GM21528 (cell line): Measurements from ENCODE around the gene TOMM70.
A peak's percentile ranks its signal among the peaks of the same experiment; 100 is the strongest.
"Not testable (repeated sequence)": the region's sequence is repeated elsewhere in the genome, so short reads cannot be mapped to it uniquely, and the experiment has no call there.

Source experiments
- ATAC-seq: cut with Tn5 transposase; IDR thresholded peaks from one replicate; pipeline ENCODE4 v1.9.1; 2021; ENCODE audit warnings: mild to moderate bottlenecking, moderate library complexity; ENCODE audit not compliant: unreplicated experiment, low FRiP score

TOMM70 gene

GRCh38 chr3:100370756-100371155 lies 30.1 kb downstream of the TOMM70 start:
- no peak for ATAC-seq

GRCh38 chr3:100368441-100368840 lies 32.4 kb downstream of the TOMM70 start:
- ATAC-seq: no peak

- ATAC-seq: no peak
Measured at GRCh38 chr3:100366424-100366823, 34.5 kb downstream of the TOMM70 start.

- no peak for ATAC-seq
Measured at GRCh38 chr3:100364421-100364820, 36.5 kb downstream of the TOMM70 start.

GRCh38 chr3:100361897-100362296 lies 39.0 kb downstream of the TOMM70 start:
- no peak for ATAC-seq

- ATAC-seq: no peak
Measured at GRCh38 chr3:100360757-100361496, 40.0 kb downstream of the TOMM70 start.

GRCh38 chr3:100359035-100359434 lies 41.9 kb downstream of the TOMM70 start:
- no peak for ATAC-seq

- ATAC-seq: no peak
Measured at GRCh38 chr3:100358413-100358812, 42.5 kb downstream of the TOMM70 start.

GRCh38 chr3:100354850-100355249 lies 46.0 kb downstream of the TOMM70 start:
- ATAC-seq: no peak

- no peak for ATAC-seq
Measured at GRCh38 chr3:100352296-100353231, 48.3 kb downstream of the TOMM70 start.

- ATAC-seq: not testable (repeated sequence)
Measured at GRCh38 chr3:100351770-100352169, 49.1 kb downstream of the TOMM70 start.

- ATAC-seq: no peak
Measured at GRCh38 chr3:100348727-100349126, 52.2 kb downstream of the TOMM70 start.

GRCh38 chr3:100340527-100340926 lies 60.4 kb downstream of the TOMM70 start:
- ATAC-seq: no peak

GRCh38 chr3:100339786-100340185 lies 61.1 kb downstream of the TOMM70 start:
- ATAC-seq: no peak

- ATAC-seq: no peak
Measured at GRCh38 chr3:100338911-100339310, 62.0 kb downstream of the TOMM70 start.

GRCh38 chr3:100336229-100336628 lies 64.7 kb downstream of the TOMM70 start:
- ATAC-seq: not testable (repeated sequence)

GRCh38 chr3:100335434-100335833 lies 65.5 kb downstream of the TOMM70 start:
- ATAC-seq: peak; percentile 38

GRCh38 chr3:100334488-100335351 lies 66.2 kb downstream of the TOMM70 start, which contains the start of gene NIT2:
TSS of gene NIT2 (plus strand) at chr3:100334757. CDS start at chr3:100334792, 35 bp downstream.
- ATAC-seq: peak; percentile 95

GRCh38 chr3:100333970-100334487 lies 66.9 kb downstream of the TOMM70 start:
- ATAC-seq: peak; percentile 37

- ATAC-seq: no peak
Measured at GRCh38 chr3:100333051-100333450, 67.8 kb downstream of the TOMM70 start.
